ENCODE measurements around the gene BMAL1. TPM values are rescaled to one million over a fixed set of nuclear protein-coding genes. Genes with fewer than 3 reads are reported as not detected.

BMAL1 gene
- total and polyA plus RNA-seq, 2 of the 8 experiments (the other 6 are each of a cell fraction or from before 2014, with no cell fraction given): 6.8 to 6.9 TPM

GRCh38 chr11:13362596-13363109, 85.1 kb downstream of the BMAL1 start:
- H2BK20ac ChIP-seq (ENCODE audit: low read length): no peak overlapping the region
- no peak overlapping the region for H2BK12ac ChIP-seq (ENCODE audit: low read depth, low read length)
- no peak overlapping the region for H3K23ac ChIP-seq (ENCODE audit: insufficient read length)
- no peak overlapping the region for H4K91ac ChIP-seq (replicated peaks; ENCODE audit: insufficient read length, low read length)
- H3K4me3 ChIP-seq (ENCODE audit: extremely low read depth in 1 of 4, insufficient read depth in 2 of 4, low read depth in 3 of 4, low read length in 4 of 4): no peak overlapping the region
- no peaks in the 10 kb centered on the region for H3K36me3 ChIP-seq (ENCODE audit: control insufficient read depth in 2 of 4, insufficient read depth in 4 of 4, low read length in 3 of 4)
- H3K79me2 ChIP-seq (ENCODE audit: control insufficient read depth in 1 of 2, insufficient read depth in 2 of 2, low read length in 2 of 2): no peaks in the 10 kb centered on the region
- no peak overlapping the region for H3K4ac ChIP-seq (replicated peaks; ENCODE audit: insufficient read length, low read depth, low read length)
- no peaks in the 10 kb centered on the region for H3K79me1 ChIP-seq (ENCODE audit: low read depth, low read length)
- WGBS, 2 experiments (ENCODE audit: extremely low coverage in 1 of 2, insufficient coverage in 1 of 2, insufficient read length in 1 of 2, insufficient replicate concordance in 2 of 2, low coverage in 1 of 2, low lambda C conversion rate in 2 of 2, missing lambda C conversion rate in 1 of 2): 91% methylated on average over 9 of the region's 9 CpGs; no CpG with 5 or more reads in 1 of the 2 experiments
- no peak overlapping the region for H4K5ac ChIP-seq (ENCODE audit: insufficient read length, low read depth, low read length)
- no peaks in the 10 kb centered on the region for H3K27me3 ChIP-seq (replicated peaks in 1 of 4; ENCODE audit: control insufficient read depth in 3 of 4, extremely low read depth in 1 of 4, insufficient read depth in 3 of 4, low read length in 3 of 4)
- DNase-seq (ENCODE audit: low read depth in 1 of 2, low spot score in 2 of 2) (no peak), FAIRE-seq (no peak)
- no peak overlapping the region for H2BK5ac ChIP-seq (ENCODE audit: low read depth, low read length)
- H3K9me3 ChIP-seq (ENCODE audit: insufficient read depth in 2 of 2, low read depth in 1 of 2, low read length in 1 of 2): no peaks in the 10 kb centered on the region
- H4K8ac ChIP-seq (ENCODE audit: extremely low read depth, insufficient read depth, low read length): no peak overlapping the region
- H3K18ac ChIP-seq (ENCODE audit: extremely low read depth, low read length): no peak overlapping the region
- no peak overlapping the region for H2AFZ ChIP-seq (ENCODE audit: low read length)
- H2BK120ac ChIP-seq (replicated peaks; ENCODE audit: low read depth, low read length): no peak overlapping the region
- H3K56ac ChIP-seq (replicated peaks; ENCODE audit: insufficient read length, low read depth, low read length): no peak overlapping the region
- H3K4me2 ChIP-seq (ENCODE audit: insufficient read depth in 1 of 2, low read depth in 2 of 2, low read length in 2 of 2): no peak overlapping the region
- H2AK5ac ChIP-seq (ENCODE audit: low read depth, low read length): no peak overlapping the region
- H3K14ac ChIP-seq (ENCODE audit: insufficient read length): no peak overlapping the region
- no peaks in the 10 kb centered on the region for H3K23me2 ChIP-seq (ENCODE audit: low read depth, low read length)
- no peak overlapping the region for H3K9ac ChIP-seq (replicated peaks in 1 of 4; ENCODE audit: extremely low read depth in 1 of 4, low read depth in 3 of 4, low read length in 3 of 4)
- POLR2A ChIA-PET (ENCODE audit: partially characterized antibody): no interaction called here
- CTCF ChIA-PET (ENCODE audit: partially characterized antibody): interaction anchor here (1.5 to 14.6 kb wide), 6 partner anchors 9 to 142 kb away, joined by 3 to 129 read pairs (median 4); no protein-coding TSS in a partner anchor
- H3K27ac ChIP-seq (ENCODE audit: low read depth, low read length): no peak overlapping the region
- H3K4me1 ChIP-seq (replicated peaks in 1 of 4; ENCODE audit: control insufficient read depth in 3 of 4, insufficient read depth in 4 of 4, low read length in 3 of 4): no peaks in the 10 kb centered on the region
- H2BK15ac ChIP-seq (ENCODE audit: low read length): no peak overlapping the region
- H4K20me1 ChIP-seq (replicated peaks in 1 of 2; ENCODE audit: control insufficient read depth in 1 of 2, insufficient read depth in 2 of 2, low read length in 2 of 2): no peaks in the 10 kb centered on the region
- no peak for TF ChIP-seq BRCA1 (IDR thresholded peaks at IDR 0.05; ENCODE audit: low read depth, low read length)
- TF ChIP-seq, protein P1, sequence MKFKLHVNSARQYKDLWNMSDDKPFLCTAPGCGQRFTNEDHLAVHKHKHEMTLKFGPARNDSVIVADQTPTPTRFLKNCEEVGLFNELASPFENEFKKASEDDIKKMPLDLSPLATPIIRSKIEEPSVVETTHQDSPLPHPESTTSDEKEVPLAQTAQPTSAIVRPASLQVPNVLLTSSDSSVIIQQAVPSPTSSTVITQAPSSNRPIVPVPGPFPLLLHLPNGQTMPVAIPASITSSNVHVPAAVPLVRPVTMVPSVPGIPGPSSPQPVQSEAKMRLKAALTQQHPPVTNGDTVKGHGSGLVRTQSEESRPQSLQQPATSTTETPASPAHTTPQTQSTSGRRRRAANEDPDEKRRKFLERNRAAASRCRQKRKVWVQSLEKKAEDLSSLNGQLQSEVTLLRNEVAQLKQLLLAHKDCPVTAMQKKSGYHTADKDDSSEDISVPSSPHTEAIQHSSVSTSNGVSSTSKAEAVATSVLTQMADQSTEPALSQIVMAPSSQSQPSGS (IDR thresholded peaks at IDR 0.05; ENCODE audit: low read length): no peak
- TF ChIP-seq RXRA (IDR thresholded peaks at IDR 0.05; ENCODE audit: insufficient read depth, low read depth, low read length): no peak
- TF ChIP-seq POLR2AphosphoS5 (IDR thresholded peaks at IDR 0.05; ENCODE audit: low read depth, low read length): no peak
- no peak for TF ChIP-seq SRF (IDR thresholded peaks at IDR 0.05; ENCODE audit: low read depth, low read length)
- TF ChIP-seq EP300 (IDR thresholded peaks at IDR 0.05; ENCODE audit: borderline replicate concordance in 1 of 2, low read depth in 2 of 2, low read length in 2 of 2): no peak
- no peak for TF ChIP-seq NANOG (IDR thresholded peaks at IDR 0.05; ENCODE audit: insufficient read depth, low read depth, low read length, poor library complexity, severe bottlenecking)
- no peak for TF ChIP-seq KDM1A (IDR thresholded peaks at IDR 0.05; ENCODE audit: borderline replicate concordance, low read length)
- TF ChIP-seq JUND (IDR thresholded peaks at IDR 0.05; ENCODE audit: low read length): no peak
- no peak for TF ChIP-seq PHF8 (conservative IDR thresholded peaks at IDR 0.05; ENCODE audit: low read depth, low read length)
- TF ChIP-seq EGR1 (IDR thresholded peaks at IDR 0.05; ENCODE audit: borderline replicate concordance, low read depth, low read length): no peak
- TF ChIP-seq YY1 (IDR thresholded peaks at IDR 0.05; ENCODE audit: low read depth, low read length): no peak
- no peak for TF ChIP-seq TBP (IDR thresholded peaks at IDR 0.05; ENCODE audit: low read depth, low read length)

All from H1 (cell line).